RWPE2 (cell line): ENCODE results near the gene LRP1.

Source experiments
- ATAC-seq: fragments of 200-7000 bp; cut with Tn5 transposase; 3 replicates; pipeline ENCODE4 v1.9.1; 2021; ENCODE audit warnings: low read depth
- DNase-seq: peaks from one replicate; pipeline ENCODE4 v3.0.0-alpha.2; 2020; ENCODE audit warnings: low spot score
- H3K27ac ChIP-seq: fragments of 450-650 bp; 2 replicates; pipeline ENCODE4 v1.5.1; 2017; ENCODE audit warnings: mild to moderate bottlenecking; ENCODE audit not compliant: poor library complexity, severe bottlenecking
- H3K27me3 ChIP-seq: fragments of 250-450 bp; sonication (Bioruptor Pico); 2 replicates; pipeline ENCODE4 v1.5.1; 2021; ENCODE audit warnings: mild to moderate bottlenecking, moderate library complexity; ENCODE audit not compliant: insufficient read depth, poor library complexity, severe bottlenecking
- H3K36me3 ChIP-seq: fragments of 250-450 bp; sonication (Bioruptor Pico); 2 replicates; pipeline ENCODE4 v1.5.1; 2020; ENCODE audit warnings: low read depth, mild to moderate bottlenecking, moderate library complexity
- H3K4me1 ChIP-seq: fragments of 250-450 bp; sonication (Bioruptor Pico); 2 replicates; pipeline ENCODE4 v1.5.1; 2021; ENCODE audit warnings: mild to moderate bottlenecking, moderate library complexity; ENCODE audit not compliant: insufficient read depth, poor library complexity, severe bottlenecking
- H3K4me3 ChIP-seq: fragments of 250-450 bp; sonication (Bioruptor Pico); 2 replicates; pipeline ENCODE4 v1.5.1; 2021; ENCODE audit warnings: mild to moderate bottlenecking, moderate library complexity; ENCODE audit not compliant: severe bottlenecking
- H3K9me3 ChIP-seq: fragments of 250-450 bp; sonication (Bioruptor Pico); 2 replicates; pipeline ENCODE4 v1.5.1; 2021; ENCODE audit warnings: mild to moderate bottlenecking, moderate library complexity; ENCODE audit not compliant: severe bottlenecking
- CTCF ChIP-seq: fragments of 450-650 bp; IDR thresholded peaks from one replicate; pipeline ENCODE4 v1.5.1; 2017; ENCODE audit warnings: mild to moderate bottlenecking, moderate library complexity; ENCODE audit not compliant: poor library complexity, severe bottlenecking

LRP1 gene

GRCh38 chr12:57181072-57181471, 52.8 kb downstream of the LRP1 start:
- DNase-seq (no peak), ATAC-seq (no peak)
- no peak overlapping the region for H3K27ac ChIP-seq
- H3K36me3 ChIP-seq: peaks cover 15% of the 10 kb centered on the region
- H3K27me3 ChIP-seq: no peaks in the 10 kb centered on the region
- no peak overlapping the region for H3K4me3 ChIP-seq
- H3K4me1 ChIP-seq: peaks cover 14% of the 10 kb centered on the region
- no peak for TF ChIP-seq CTCF
- H3K9me3 ChIP-seq: no peaks in the 10 kb centered on the region

- Histone ChIP-seq H3K4me3 (no peak overlapping the region), H3K36me3 (peaks cover 12% of the 10 kb centered on the region), H3K27me3 (no peaks in the 10 kb centered on the region), H3K9me3 (no peaks in the 10 kb centered on the region), H3K4me1 (peaks cover 8% of the 10 kb centered on the region), H3K27ac (no peak overlapping the region)
- TF ChIP-seq CTCF: no peak
- DNase-seq (no peak), ATAC-seq (no peak)
These were observed 53.4 kb downstream of the LRP1 start for GRCh38 chr12:57181561-57182155.

GRCh38 chr12:57182918-57183575, 54.8 kb downstream of the LRP1 start:
- Histone ChIP-seq H3K36me3 (peaks cover 8% of the 10 kb centered on the region), H3K27me3 (no peaks in the 10 kb centered on the region), H3K9me3 (no peaks in the 10 kb centered on the region), H3K27ac (no peak overlapping the region), H3K4me3 (no peak overlapping the region), H3K4me1 (no peaks in the 10 kb centered on the region)
- TF ChIP-seq CTCF: peak; percentile 95
- DNase-seq (no peak), ATAC-seq (peak; percentile 93)

GRCh38 chr12:57183939-57184725, 55.8 kb downstream of the LRP1 start:
- Histone ChIP-seq H3K27me3 (no peaks in the 10 kb centered on the region), H3K4me1 (no peaks in the 10 kb centered on the region), H3K36me3 (peaks cover 8% of the 10 kb centered on the region), H3K27ac (no peak overlapping the region), H3K4me3 (no peak overlapping the region), H3K9me3 (no peaks in the 10 kb centered on the region)
- DNase-seq (no peak), ATAC-seq (no peak)
- no peak for TF ChIP-seq CTCF
